B cell (primary cell): ENCODE measurements around the gene STK11. TPM values are rescaled to one million over a fixed set of nuclear protein-coding genes. Genes with fewer than 3 reads are reported as not detected.

Experiments used
- ATAC-seq: fragments of 200-7000 bp; cut with Tn5 transposase; one replicate; pipeline ENCODE4 v1.10.0; 2021; ENCODE audit warnings: low read depth, mild to moderate bottlenecking, moderate number of reproducible peaks, moderate library complexity
- CTCF ChIA-PET: fragments of 350-600 bp; sonication (Branson Sonifier 250); formaldehyde crosslinking; loops from one replicate; lab custom pipeline; 2021; ENCODE audit warnings: antibody characterized with exemption, inconsistent platforms; lab: Charles Lee
- POLR2A ChIA-PET: fragments of 350-600 bp; sonication (Branson Sonifier 250); formaldehyde crosslinking; loops from one replicate; lab custom pipeline; 2021; ENCODE audit warnings: antibody characterized with exemption; lab: Charles Lee
- DNase-seq: peaks from one replicate; pipeline ENCODE4 v3.0.0; 2013
- H2AFZ ChIP-seq: 2 replicates; pipeline ENCODE4 v1.6.1; 2012; ENCODE audit warnings: mild to moderate bottlenecking, low read depth, low read length; ENCODE audit not compliant: insufficient read depth, poor library complexity, severe bottlenecking
- H3K27ac ChIP-seq, 2 donors: 1 replicate in 1 of 2; 2 replicates in 1 of 2; pipeline ENCODE4 v1.5.1; 2012 to 2013; ENCODE audit warnings: low read length in 2 of 2, mild to moderate bottlenecking in 2 of 2, moderate library complexity in 1 of 2
- H3K27me3 ChIP-seq, 4 experiments: fragments of 200-600 bp in 1 of 4; sonication (generic) in 1 of 4; replicated peaks in 1 of 4; 1 replicate in 2 of 4; 2 replicates in 2 of 4; pipeline versions ENCODE4 v1.6.1 to v1.7.0; 2013 to 2016; ENCODE audit warnings: low read length in 3 of 4, mild to moderate bottlenecking in 2 of 4, mixed read lengths in 1 of 4, moderate library complexity in 1 of 4; ENCODE audit not compliant: insufficient read depth in 4 of 4, control insufficient read depth in 3 of 4; ENCODE audit errors: control extremely low read depth in 1 of 4
- H3K36me3 ChIP-seq, 2 experiments: replicated peaks in 1 of 2; 1 replicate in 1 of 2; 2 replicates in 1 of 2; pipeline versions ENCODE4 v1.6.1 to v1.7.1; 2013; ENCODE audit warnings: low read length in 1 of 2; ENCODE audit not compliant: insufficient read depth in 2 of 2, control insufficient read depth in 1 of 2; ENCODE audit errors: control extremely low read depth in 1 of 2, extremely low read depth in 1 of 2
- H3K4me1 ChIP-seq, 2 donors: fragments of 200-600 bp in 1 of 2; sonication (generic) in 1 of 2; 1 replicate in 1 of 2; 2 replicates in 1 of 2; pipeline versions ENCODE4 v1.5.1 to v1.6.1; 2013 to 2017; ENCODE audit warnings: low read length in 2 of 2; ENCODE audit not compliant: control insufficient read depth in 2 of 2, insufficient read depth in 2 of 2
- H3K4me2 ChIP-seq: replicated peaks from 2 replicates; pipeline ENCODE3; 2012; ENCODE audit warnings: mild to moderate bottlenecking, low read depth, low read length; ENCODE audit not compliant: poor library complexity, severe bottlenecking
- H3K4me3 ChIP-seq, 5 experiments: fragments of 200-600 bp in 1 of 5; sonication (generic) in 1 of 5; 1 replicate in 3 of 5; 2 replicates in 2 of 5; pipeline versions ENCODE4 v1.5.1 to v1.7.0; 2011 to 2016; ENCODE audit warnings: low read length in 4 of 5, mild to moderate bottlenecking in 4 of 5, low read depth in 2 of 5, control low read depth in 1 of 5, moderate library complexity in 1 of 5; ENCODE audit not compliant: insufficient read depth in 1 of 5; ENCODE audit errors: control extremely low read depth in 1 of 5, extremely low read depth in 1 of 5
- H3K79me2 ChIP-seq: fragments of 200-600 bp; sonication (generic); one replicate; pipeline ENCODE4 v1.6.0; 2016; ENCODE audit warnings: low read length; ENCODE audit not compliant: control insufficient read depth, insufficient read depth
- H3K9ac ChIP-seq: fragments of 200-600 bp; sonication (generic); 2 replicates; pipeline ENCODE4 v1.6.1; 2017; ENCODE audit warnings: mild to moderate bottlenecking, low read length, moderate library complexity
- H3K9me3 ChIP-seq, 3 donors: one replicate each; pipeline versions ENCODE4 v1.6.1 to v1.7.1; 2013; ENCODE audit warnings: low read length in 2 of 3; ENCODE audit not compliant: control insufficient read depth in 2 of 3, insufficient read depth in 1 of 3; ENCODE audit errors: control extremely low read depth in 1 of 3
- H4K20me1 ChIP-seq: 2 replicates; pipeline ENCODE4 v1.6.0; 2012; ENCODE audit warnings: mild to moderate bottlenecking, low read length; ENCODE audit not compliant: insufficient read depth, control insufficient read depth, poor library complexity, severe bottlenecking
- H3K27ac Mint-ChIP-seq: one replicate; pipeline ENCODE4 v1.8.0; 2021; ENCODE audit warnings: mixed read lengths
- H3K27me3 Mint-ChIP-seq: one replicate; pipeline ENCODE4 v1.8.0; 2021; ENCODE audit warnings: mixed read lengths
- H3K4me1 Mint-ChIP-seq: one replicate; pipeline ENCODE4 v1.8.0; 2021; ENCODE audit warnings: mixed read lengths
- H3K4me3 Mint-ChIP-seq: one replicate; pipeline ENCODE4 v1.8.0; 2021; ENCODE audit warnings: mixed read lengths
- H3K9me3 Mint-ChIP-seq: one replicate; pipeline ENCODE4 v1.8.0; 2022; ENCODE audit warnings: mixed read lengths; ENCODE audit not compliant: insufficient read depth
- EZH2 ChIP-seq: IDR thresholded peaks from 2 replicates; pipeline ENCODE4 v1.6.1; 2012; ENCODE audit warnings: borderline replicate concordance, low read depth, mild to moderate bottlenecking, moderate library complexity, low read length; ENCODE audit not compliant: insufficient read depth, poor library complexity, severe bottlenecking
- WGBS: methylation state at CpG from one replicate; pipeline ENCODE4 v1.1.5; 2013; ENCODE audit warnings: missing lambda C conversion rate; ENCODE audit not compliant: insufficient coverage; 5-methylcytosine and 5-hydroxymethylcytosine counted together
- intact Hi-C: fragments of 100-400 bp; cut with micrococcal nuclease; formaldehyde crosslinking; loops from one replicate; pipeline ENCODE4 v1.10.0; 2022
- polyA plus RNA-seq: library from polyadenylated mRNA; depleted of rRNA; stranded (reverse); fragments of >200 nt; gene quantifications from 2 replicates; pipeline ENCODE4 v1.2.3, GENCODE V29; 2012
- total RNA-seq, 2 donors: library from RNA; stranded (reverse); fragments of 120-200 nt in 1 of 2; gene quantifications; 1 replicate in 1 of 2; 2 replicates in 1 of 2; pipeline versions ENCODE4 v1.2.3 to v1.2.4, GENCODE V29; 2013 to 2022
- TF ChIP-seq, protein P1 (sequence below): fragments of 200-600 bp; IDR thresholded peaks from one replicate; pipeline ENCODE4 v1.8.0; 2022; ENCODE audit warnings: antibody characterized with exemption, mild to moderate bottlenecking

Gene STK11
- total and polyA plus RNA-seq, 2 donors (not counting 1 experiment from before 2014, with no cell fraction given): 87.9 to 89.9 TPM

GRCh38 chr19:1232652-1233072 is 27.1 kb downstream of the STK11 start:
- H2AFZ ChIP-seq: no peak overlapping the region
- Mint-ChIP-seq H3K4me1 (no peaks in the 10 kb centered on the region), H3K27me3 (no peaks in the 10 kb centered on the region), H3K4me3 (no peak overlapping the region), H3K27ac (no peak overlapping the region), H3K9me3 (no peaks in the 10 kb centered on the region)
- no peak overlapping the region for H3K4me2 ChIP-seq
- H3K79me2 ChIP-seq: no peaks in the 10 kb centered on the region
- H3K9me3 ChIP-seq: no peaks in the 10 kb centered on the region
- H3K27me3 ChIP-seq: peaks cover 0 to 15% (median 5%) of the 10 kb centered on the region in 4 experiments
- no peak overlapping the region for H3K9ac ChIP-seq
- H4K20me1 ChIP-seq: no peaks in the 10 kb centered on the region
- H3K36me3 ChIP-seq: no peaks in the 10 kb centered on the region
- ATAC-seq: no peak
- TF ChIP-seq, protein P1, sequence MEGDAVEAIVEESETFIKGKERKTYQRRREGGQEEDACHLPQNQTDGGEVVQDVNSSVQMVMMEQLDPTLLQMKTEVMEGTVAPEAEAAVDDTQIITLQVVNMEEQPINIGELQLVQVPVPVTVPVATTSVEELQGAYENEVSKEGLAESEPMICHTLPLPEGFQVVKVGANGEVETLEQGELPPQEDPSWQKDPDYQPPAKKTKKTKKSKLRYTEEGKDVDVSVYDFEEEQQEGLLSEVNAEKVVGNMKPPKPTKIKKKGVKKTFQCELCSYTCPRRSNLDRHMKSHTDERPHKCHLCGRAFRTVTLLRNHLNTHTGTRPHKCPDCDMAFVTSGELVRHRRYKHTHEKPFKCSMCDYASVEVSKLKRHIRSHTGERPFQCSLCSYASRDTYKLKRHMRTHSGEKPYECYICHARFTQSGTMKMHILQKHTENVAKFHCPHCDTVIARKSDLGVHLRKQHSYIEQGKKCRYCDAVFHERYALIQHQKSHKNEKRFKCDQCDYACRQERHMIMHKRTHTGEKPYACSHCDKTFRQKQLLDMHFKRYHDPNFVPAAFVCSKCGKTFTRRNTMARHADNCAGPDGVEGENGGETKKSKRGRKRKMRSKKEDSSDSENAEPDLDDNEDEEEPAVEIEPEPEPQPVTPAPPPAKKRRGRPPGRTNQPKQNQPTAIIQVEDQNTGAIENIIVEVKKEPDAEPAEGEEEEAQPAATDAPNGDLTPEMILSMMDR: no peak
- TF ChIP-seq EZH2: no peak
- intact Hi-C loops: no loop called here
- no peak overlapping the region for H3K27ac ChIP-seq
- 65% methylated on average over 12 of the region's 15 CpGs for WGBS
- H3K4me3 ChIP-seq: no peak overlapping the region
- peaks cover 6% of the 10 kb centered on the region in 2 donors for H3K4me1 ChIP-seq
- ChIA-PET CTCF (interaction anchor here (1.1 kb wide), 1 partner anchor 12 kb away, joined by 3 read pairs; no protein-coding TSS in a partner anchor), POLR2A (interaction anchor here (0.7 to 1.1 kb wide), 2 partner anchors 36 to 384 kb away, joined by 3 to 6 read pairs; partner anchors contain the start of gene CIRBP)
- DNase-seq: no peak

DNA sequence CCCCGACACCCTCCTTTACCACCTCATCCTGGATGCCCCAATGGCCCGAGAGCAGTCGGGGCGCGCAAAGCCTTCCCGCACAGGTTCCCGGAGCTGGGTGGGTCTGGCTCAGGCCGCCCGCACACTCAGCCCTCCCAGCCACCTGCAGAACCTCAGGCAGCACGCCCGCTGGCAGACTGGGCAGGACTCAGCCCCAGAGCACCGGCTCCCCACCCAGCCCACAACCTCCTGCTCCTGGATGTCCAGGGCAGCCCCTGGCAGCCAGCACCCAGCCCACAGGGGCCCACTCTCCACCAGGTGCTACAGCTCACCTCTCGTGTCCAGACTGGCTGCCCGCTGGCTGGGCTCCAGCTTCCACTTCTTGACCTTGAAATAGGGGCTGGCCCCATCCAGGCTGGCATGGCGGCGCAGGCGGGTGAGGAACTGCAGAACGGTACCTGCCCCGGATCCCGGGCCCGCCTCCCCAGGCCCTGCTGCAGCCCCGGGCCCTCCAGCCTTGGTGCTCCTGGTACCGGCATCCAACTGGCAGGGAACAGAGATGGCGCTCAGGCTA is 27.6 kb downstream of the STK11 start:
- Histone ChIP-seq H3K9me3 (no peaks in the 10 kb centered on the region), H3K9ac (no peak overlapping the region), H3K4me3 (no peak overlapping the region), H3K79me2 (no peaks in the 10 kb centered on the region), H3K4me1 (peaks cover 8% of the 10 kb centered on the region in 2 donors), H3K27me3 (peaks cover 0 to 18% (median 7%) of the 10 kb centered on the region in 4 experiments), H3K27ac (no peak overlapping the region), H4K20me1 (no peaks in the 10 kb centered on the region), H3K36me3 (no peaks in the 10 kb centered on the region), H2AFZ (no peak overlapping the region), H3K4me2 (no peak overlapping the region)
- TF ChIP-seq EZH2: no peak
- H3K4me3 Mint-ChIP-seq: no peak overlapping the region
- intact Hi-C loops: no loop called here
- peaks cover under 1% of the 10 kb centered on the region for H3K4me1 Mint-ChIP-seq
- H3K9me3 Mint-ChIP-seq: no peaks in the 10 kb centered on the region
- CTCF ChIA-PET: no interaction called here
- POLR2A ChIA-PET: interaction anchor here (0.7 kb wide), 1 partner anchor 385 kb away, joined by 6 read pairs; no protein-coding TSS in a partner anchor
- DNase-seq (no peak), ATAC-seq (no peak)
- H3K27ac Mint-ChIP-seq: no peak overlapping the region
- peaks cover under 1% of the 10 kb centered on the region for H3K27me3 Mint-ChIP-seq
- 93% methylated on average over 24 of the region's 24 CpGs for WGBS
